ENCODE results near the gene ZFPM1. TPM values are rescaled to one million over a fixed set of nuclear protein-coding genes. Genes with fewer than 3 reads are reported as not detected.

The ZFPM1 gene
- total and polyA plus RNA-seq, 2 experiments from 2014 or later = 0.53 to 2.2 TPM

DNA sequence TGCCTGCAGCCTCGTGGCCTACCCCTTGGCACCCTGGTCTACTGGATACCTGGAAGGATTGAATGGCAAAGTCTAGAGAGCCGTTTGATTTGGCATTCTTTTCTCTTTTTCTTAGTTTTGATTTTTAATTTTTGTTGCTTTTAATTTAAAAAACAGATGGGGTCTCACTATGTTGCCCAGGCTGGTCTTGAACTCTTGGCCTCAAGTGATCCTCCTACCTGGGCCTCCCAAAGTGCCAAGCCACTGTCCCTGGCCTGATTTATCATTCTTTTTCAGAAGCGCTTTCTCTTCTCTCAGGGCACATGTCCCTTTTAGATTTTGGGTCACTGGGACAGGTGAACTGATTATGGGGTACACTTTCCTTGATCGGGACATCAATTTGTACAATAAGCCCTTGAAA lies 128.0 kb downstream of the ZFPM1 start:
- Histone ChIP-seq H3K36me3 (ENCODE audit: insufficient read depth) (peaks cover 5% of the 10 kb centered on the region; the same call in 1 of the 2 replicates), H2AFZ (no peak overlapping the region), H3K27me3 (ENCODE audit: insufficient read depth) (no peaks in the 10 kb centered on the region), H3K4me1 (ENCODE audit: insufficient read depth) (no peaks in the 10 kb centered on the region), H4K20me1 (replicated peaks; ENCODE audit: insufficient read depth) (peaks cover 61% of the 10 kb centered on the region), H3K4me2 (no peak overlapping the region), H3F3A (replicated peaks; ENCODE audit: low read depth) (no peaks in the 10 kb centered on the region), H3K9me2 (ENCODE audit: insufficient read depth) (no peaks in the 10 kb centered on the region), H3K27ac (ENCODE audit: low read depth) (no peak overlapping the region), H3K4me3 (no peak overlapping the region), H3K79me2 (replicated peaks; ENCODE audit: insufficient read depth) (peaks cover 97% of the 10 kb centered on the region)
- ATAC-seq = no peak
- H3K4me3 Mint-ChIP-seq = no peak overlapping the region
- H3K36me3 Mint-ChIP-seq (ENCODE audit: low read depth) = peaks cover 46% of the 10 kb centered on the region
- H3K27me3 Mint-ChIP-seq (ENCODE audit: insufficient read depth, low read depth, poor library complexity) = peaks cover 11% of the 10 kb centered on the region
- no peak for TF ChIP-seq EZH2 (IDR thresholded peaks at IDR 0.05; ENCODE audit: low read depth, unreplicated experiment)
- no peak for TF ChIP-seq STAT1 (IDR thresholded peaks at IDR 0.05; ENCODE audit: unreplicated experiment)
- TF ChIP-seq ZNF114 (CRISPR knock-in tag; IDR thresholded peaks at IDR 0.05) = no peak
- TF ChIP-seq CTCF (conservative IDR thresholded peaks at IDR 0.05; ENCODE audit: low read depth in 2 of 2) = no peak
- TF ChIP-seq, protein P1, sequence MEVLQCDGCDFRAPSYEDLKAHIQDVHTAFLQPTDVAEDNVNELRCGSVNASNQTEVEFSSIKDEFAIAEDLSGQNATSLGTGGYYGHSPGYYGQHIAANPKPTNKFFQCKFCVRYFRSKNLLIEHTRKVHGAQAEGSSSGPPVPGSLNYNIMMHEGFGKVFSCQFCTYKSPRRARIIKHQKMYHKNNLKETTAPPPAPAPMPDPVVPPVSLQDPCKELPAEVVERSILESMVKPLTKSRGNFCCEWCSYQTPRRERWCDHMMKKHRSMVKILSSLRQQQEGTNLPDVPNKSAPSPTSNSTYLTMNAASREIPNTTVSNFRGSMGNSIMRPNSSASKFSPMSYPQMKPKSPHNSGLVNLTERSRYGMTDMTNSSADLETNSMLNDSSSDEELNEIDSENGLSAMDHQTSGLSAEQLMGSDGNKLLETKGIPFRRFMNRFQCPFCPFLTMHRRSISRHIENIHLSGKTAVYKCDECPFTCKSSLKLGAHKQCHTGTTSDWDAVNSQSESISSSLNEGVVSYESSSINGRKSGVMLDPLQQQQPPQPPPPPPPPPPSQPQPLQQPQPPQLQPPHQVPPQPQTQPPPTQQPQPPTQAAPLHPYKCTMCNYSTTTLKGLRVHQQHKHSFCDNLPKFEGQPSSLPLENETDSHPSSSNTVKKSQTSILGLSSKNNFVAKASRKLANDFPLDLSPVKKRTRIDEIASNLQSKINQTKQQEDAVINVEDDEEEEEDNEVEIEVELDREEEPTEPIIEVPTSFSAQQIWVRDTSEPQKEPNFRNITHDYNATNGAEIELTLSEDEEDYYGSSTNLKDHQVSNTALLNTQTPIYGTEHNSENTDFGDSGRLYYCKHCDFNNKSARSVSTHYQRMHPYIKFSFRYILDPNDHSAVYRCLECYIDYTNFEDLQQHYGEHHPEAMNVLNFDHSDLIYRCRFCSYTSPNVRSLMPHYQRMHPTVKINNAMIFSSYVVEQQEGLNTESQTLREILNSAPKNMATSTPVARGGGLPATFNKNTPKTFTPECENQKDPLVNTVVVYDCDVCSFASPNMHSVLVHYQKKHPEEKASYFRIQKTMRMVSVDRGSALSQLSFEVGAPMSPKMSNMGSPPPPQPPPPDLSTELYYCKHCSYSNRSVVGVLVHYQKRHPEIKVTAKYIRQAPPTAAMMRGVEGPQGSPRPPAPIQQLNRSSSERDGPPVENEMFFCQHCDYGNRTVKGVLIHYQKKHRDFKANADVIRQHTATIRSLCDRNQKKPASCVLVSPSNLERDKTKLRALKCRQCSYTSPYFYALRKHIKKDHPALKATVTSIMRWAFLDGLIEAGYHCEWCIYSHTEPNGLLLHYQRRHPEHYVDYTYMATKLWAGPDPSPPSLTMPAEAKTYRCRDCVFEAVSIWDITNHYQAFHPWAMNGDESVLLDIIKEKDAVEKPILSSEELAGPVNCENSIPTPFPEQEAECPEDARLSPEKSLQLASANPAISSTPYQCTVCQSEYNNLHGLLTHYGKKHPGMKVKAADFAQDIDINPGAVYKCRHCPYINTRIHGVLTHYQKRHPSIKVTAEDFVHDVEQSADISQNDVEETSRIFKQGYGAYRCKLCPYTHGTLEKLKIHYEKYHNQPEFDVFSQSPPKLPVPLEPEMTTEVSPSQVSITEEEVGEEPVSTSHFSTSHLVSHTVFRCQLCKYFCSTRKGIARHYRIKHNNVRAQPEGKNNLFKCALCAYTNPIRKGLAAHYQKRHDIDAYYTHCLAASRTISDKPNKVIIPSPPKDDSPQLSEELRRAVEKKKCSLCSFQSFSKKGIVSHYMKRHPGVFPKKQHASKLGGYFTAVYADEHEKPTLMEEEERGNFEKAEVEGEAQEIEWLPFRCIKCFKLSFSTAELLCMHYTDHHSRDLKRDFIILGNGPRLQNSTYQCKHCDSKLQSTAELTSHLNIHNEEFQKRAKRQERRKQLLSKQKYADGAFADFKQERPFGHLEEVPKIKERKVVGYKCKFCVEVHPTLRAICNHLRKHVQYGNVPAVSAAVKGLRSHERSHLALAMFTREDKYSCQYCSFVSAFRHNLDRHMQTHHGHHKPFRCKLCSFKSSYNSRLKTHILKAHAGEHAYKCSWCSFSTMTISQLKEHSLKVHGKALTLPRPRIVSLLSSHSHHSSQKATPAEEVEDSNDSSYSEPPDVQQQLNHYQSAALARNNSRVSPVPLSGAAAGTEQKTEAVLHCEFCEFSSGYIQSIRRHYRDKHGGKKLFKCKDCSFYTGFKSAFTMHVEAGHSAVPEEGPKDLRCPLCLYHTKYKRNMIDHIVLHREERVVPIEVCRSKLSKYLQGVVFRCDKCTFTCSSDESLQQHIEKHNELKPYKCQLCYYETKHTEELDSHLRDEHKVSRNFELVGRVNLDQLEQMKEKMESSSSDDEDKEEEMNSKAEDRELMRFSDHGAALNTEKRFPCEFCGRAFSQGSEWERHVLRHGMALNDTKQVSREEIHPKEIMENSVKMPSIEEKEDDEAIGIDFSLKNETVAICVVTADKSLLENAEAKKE (CRISPR knock-in tag; IDR thresholded peaks at IDR 0.05) = no peak
- TF ChIP-seq, protein P2, sequence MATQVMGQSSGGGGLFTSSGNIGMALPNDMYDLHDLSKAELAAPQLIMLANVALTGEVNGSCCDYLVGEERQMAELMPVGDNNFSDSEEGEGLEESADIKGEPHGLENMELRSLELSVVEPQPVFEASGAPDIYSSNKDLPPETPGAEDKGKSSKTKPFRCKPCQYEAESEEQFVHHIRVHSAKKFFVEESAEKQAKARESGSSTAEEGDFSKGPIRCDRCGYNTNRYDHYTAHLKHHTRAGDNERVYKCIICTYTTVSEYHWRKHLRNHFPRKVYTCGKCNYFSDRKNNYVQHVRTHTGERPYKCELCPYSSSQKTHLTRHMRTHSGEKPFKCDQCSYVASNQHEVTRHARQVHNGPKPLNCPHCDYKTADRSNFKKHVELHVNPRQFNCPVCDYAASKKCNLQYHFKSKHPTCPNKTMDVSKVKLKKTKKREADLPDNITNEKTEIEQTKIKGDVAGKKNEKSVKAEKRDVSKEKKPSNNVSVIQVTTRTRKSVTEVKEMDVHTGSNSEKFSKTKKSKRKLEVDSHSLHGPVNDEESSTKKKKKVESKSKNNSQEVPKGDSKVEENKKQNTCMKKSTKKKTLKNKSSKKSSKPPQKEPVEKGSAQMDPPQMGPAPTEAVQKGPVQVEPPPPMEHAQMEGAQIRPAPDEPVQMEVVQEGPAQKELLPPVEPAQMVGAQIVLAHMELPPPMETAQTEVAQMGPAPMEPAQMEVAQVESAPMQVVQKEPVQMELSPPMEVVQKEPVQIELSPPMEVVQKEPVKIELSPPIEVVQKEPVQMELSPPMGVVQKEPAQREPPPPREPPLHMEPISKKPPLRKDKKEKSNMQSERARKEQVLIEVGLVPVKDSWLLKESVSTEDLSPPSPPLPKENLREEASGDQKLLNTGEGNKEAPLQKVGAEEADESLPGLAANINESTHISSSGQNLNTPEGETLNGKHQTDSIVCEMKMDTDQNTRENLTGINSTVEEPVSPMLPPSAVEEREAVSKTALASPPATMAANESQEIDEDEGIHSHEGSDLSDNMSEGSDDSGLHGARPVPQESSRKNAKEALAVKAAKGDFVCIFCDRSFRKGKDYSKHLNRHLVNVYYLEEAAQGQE (IDR thresholded peaks at IDR 0.05; ENCODE audit: unreplicated experiment) = no peak
- no peak for TF ChIP-seq POLR2AphosphoS5 (IDR thresholded peaks at IDR 0.05; ENCODE audit: low read depth)
- TF ChIP-seq NANOG (IDR thresholded peaks at IDR 0.05; ENCODE audit: borderline replicate concordance) = no peak
- no peak for TF ChIP-seq CREB1 (CRISPR knock-in tag; IDR thresholded peaks at IDR 0.05; ENCODE audit: low read depth)
- TF ChIP-seq, protein P3, sequence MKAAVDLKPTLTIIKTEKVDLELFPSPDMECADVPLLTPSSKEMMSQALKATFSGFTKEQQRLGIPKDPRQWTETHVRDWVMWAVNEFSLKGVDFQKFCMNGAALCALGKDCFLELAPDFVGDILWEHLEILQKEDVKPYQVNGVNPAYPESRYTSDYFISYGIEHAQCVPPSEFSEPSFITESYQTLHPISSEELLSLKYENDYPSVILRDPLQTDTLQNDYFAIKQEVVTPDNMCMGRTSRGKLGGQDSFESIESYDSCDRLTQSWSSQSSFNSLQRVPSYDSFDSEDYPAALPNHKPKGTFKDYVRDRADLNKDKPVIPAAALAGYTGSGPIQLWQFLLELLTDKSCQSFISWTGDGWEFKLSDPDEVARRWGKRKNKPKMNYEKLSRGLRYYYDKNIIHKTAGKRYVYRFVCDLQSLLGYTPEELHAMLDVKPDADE (IDR thresholded peaks at IDR 0.05) = no peak
- no peak for TF ChIP-seq EZH2phosphoT487 (IDR thresholded peaks at IDR 0.05; ENCODE audit: unreplicated experiment)
- no peak for TF ChIP-seq ZNF331 (CRISPR knock-in tag; IDR thresholded peaks at IDR 0.05; ENCODE audit: low read depth)
- no peak for TF ChIP-seq JUNB (IDR thresholded peaks at IDR 0.05; ENCODE audit: unreplicated experiment)
- H3K4me1 Mint-ChIP-seq = no peaks in the 10 kb centered on the region
- no peaks in the 10 kb centered on the region for H3K9me3 Mint-ChIP-seq
- no peak overlapping the region for H3K27ac Mint-ChIP-seq
- DNase-seq (ENCODE audit: low spot score) = no peak

Data from GM23338 (cell line).